ENCODE measurements around the gene SLAMF9. TPM values are rescaled to one million over a fixed set of nuclear protein-coding genes. Genes with fewer than 3 reads are reported as not detected.

The SLAMF9 gene
- total RNA-seq, 1 donor from 2014 or later = not detected

GRCh38 chr1:159925719-159926078, 28.3 kb downstream of the SLAMF9 start:
- no peak for DNase-seq (ENCODE audit: extremely low spot score, unreplicated experiment)
- Mint-ChIP-seq H3K4me3 (ENCODE audit: unreplicated experiment) (peak overlapping the region; percentile 83), H3K27ac (ENCODE audit: unreplicated experiment) (peak overlapping the region; percentile 100), H3K4me1 (ENCODE audit: unreplicated experiment) (peaks cover 46% of the 10 kb centered on the region), H3K36me3 (ENCODE audit: unreplicated experiment) (peaks cover 3% of the 10 kb centered on the region), H3K9me3 (ENCODE audit: unreplicated experiment) (no peaks in the 10 kb centered on the region), H3K27me3 (ENCODE audit: unreplicated experiment) (peaks cover 5% of the 10 kb centered on the region)
- no peak for TF ChIP-seq CTCF (IDR thresholded peaks at IDR 0.05)

- peak; percentile 93 for DNase-seq (ENCODE audit: extremely low spot score, unreplicated experiment)
- H3K36me3 Mint-ChIP-seq (ENCODE audit: unreplicated experiment) = peaks cover 9% of the 10 kb centered on the region
- H3K27ac Mint-ChIP-seq (ENCODE audit: unreplicated experiment) = peak within 1 kb of the TSS; percentile 100
- peaks cover 5% of the 10 kb centered on the region for H3K27me3 Mint-ChIP-seq (ENCODE audit: unreplicated experiment)
- no peaks in the 10 kb centered on the region for H3K9me3 Mint-ChIP-seq (ENCODE audit: unreplicated experiment)
- no peak for TF ChIP-seq CTCF (IDR thresholded peaks at IDR 0.05)
- peak within 1 kb of the TSS; percentile 83 for H3K4me3 Mint-ChIP-seq (ENCODE audit: unreplicated experiment)
- peaks cover 52% of the 10 kb centered on the region for H3K4me1 Mint-ChIP-seq (ENCODE audit: unreplicated experiment)
Measured at GRCh38 chr1:159924791-159925718, 29.0 kb downstream of the SLAMF9 start, which contains the start of gene TAGLN2. Gene TAGLN2, minus strand, starts transcription at chr1:159925507. Its CDS starts 4,998 bp downstream, at chr1:159920509.

- Mint-ChIP-seq H3K36me3 (ENCODE audit: unreplicated experiment) (peaks cover 15% of the 10 kb centered on the region), H3K9me3 (ENCODE audit: unreplicated experiment) (no peaks in the 10 kb centered on the region), H3K27ac (ENCODE audit: unreplicated experiment) (peak overlapping the region; percentile 100), H3K4me1 (ENCODE audit: unreplicated experiment) (peaks cover 56% of the 10 kb centered on the region), H3K4me3 (ENCODE audit: unreplicated experiment) (peak overlapping the region; percentile 83), H3K27me3 (ENCODE audit: unreplicated experiment) (peaks cover 5% of the 10 kb centered on the region)
- DNase-seq (ENCODE audit: extremely low spot score, unreplicated experiment) = peak; percentile 97
- TF ChIP-seq CTCF (IDR thresholded peaks at IDR 0.05) = no peak
Measured at GRCh38 chr1:159924025-159924790, 29.8 kb downstream of the SLAMF9 start.

GRCh38 chr1:159923203-159924024, 30.6 kb downstream of the SLAMF9 start:
- Mint-ChIP-seq H3K36me3 (ENCODE audit: unreplicated experiment) (peaks cover 15% of the 10 kb centered on the region), H3K9me3 (ENCODE audit: unreplicated experiment) (no peaks in the 10 kb centered on the region), H3K27me3 (ENCODE audit: unreplicated experiment) (no peaks in the 10 kb centered on the region), H3K27ac (ENCODE audit: unreplicated experiment) (peak overlapping the region; percentile 100), H3K4me3 (ENCODE audit: unreplicated experiment) (peak overlapping the region; percentile 83), H3K4me1 (ENCODE audit: unreplicated experiment) (peaks cover 59% of the 10 kb centered on the region)
- TF ChIP-seq CTCF (IDR thresholded peaks at IDR 0.05) = no peak
- peak; percentile 95 for DNase-seq (ENCODE audit: extremely low spot score, unreplicated experiment)
